ENCODE measurements around the gene NGLY1.

Gene NGLY1

DNA sequence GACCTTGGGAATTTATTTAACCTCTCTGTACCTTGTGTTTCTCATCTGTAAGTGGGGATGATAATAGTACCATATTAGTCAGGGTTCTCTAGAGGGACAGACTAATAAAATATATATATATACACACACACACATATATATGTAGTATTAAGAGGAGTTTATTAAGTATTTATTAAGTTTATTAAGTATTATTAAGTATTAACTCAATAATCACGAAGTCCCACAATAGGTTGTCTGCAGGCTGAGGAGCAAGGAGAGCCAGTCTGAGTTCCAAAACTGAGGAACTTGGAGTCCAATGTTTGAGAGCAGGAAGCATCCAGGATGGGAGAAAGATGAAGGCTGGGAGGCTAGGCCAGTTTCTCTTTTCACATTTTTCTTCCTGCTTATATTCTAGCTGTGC, 21.4 kb upstream of the NGLY1 start:
- Histone ChIP-seq H2AFZ (ENCODE audit: low read length) (no peak overlapping the region), H3K9me2 (replicated peaks; ENCODE audit: insufficient read depth, low read length) (no peaks in the 10 kb centered on the region), H3K27ac (ENCODE audit: low read length) (no peak overlapping the region), H3K4me2 (ENCODE audit: low read depth, low read length) (no peak overlapping the region), H3F3A (ENCODE audit: insufficient read depth, low read length) (no peaks in the 10 kb centered on the region), H3K36me3 (replicated peaks; ENCODE audit: insufficient read depth, low read length) (no peaks in the 10 kb centered on the region), H4K20me1 (ENCODE audit: insufficient read depth, low read length) (no peaks in the 10 kb centered on the region), H3K9ac (ENCODE audit: low read length) (no peak overlapping the region), H3K79me2 (ENCODE audit: low read length) (no peaks in the 10 kb centered on the region), H3K4me1 (ENCODE audit: low read length) (no peaks in the 10 kb centered on the region), H3K4me3 (ENCODE audit: low read length) (no peak overlapping the region), H3K9me3 (replicated peaks; ENCODE audit: insufficient read depth, low read length) (no peaks in the 10 kb centered on the region), H3K27me3 (replicated peaks; ENCODE audit: insufficient read depth, low read length) (no peaks in the 10 kb centered on the region)
- no peak for TF ChIP-seq EZH2 (optimal IDR thresholded peaks at IDR 0.05; ENCODE audit: low read depth, low read length)
- TF ChIP-seq, protein P1, sequence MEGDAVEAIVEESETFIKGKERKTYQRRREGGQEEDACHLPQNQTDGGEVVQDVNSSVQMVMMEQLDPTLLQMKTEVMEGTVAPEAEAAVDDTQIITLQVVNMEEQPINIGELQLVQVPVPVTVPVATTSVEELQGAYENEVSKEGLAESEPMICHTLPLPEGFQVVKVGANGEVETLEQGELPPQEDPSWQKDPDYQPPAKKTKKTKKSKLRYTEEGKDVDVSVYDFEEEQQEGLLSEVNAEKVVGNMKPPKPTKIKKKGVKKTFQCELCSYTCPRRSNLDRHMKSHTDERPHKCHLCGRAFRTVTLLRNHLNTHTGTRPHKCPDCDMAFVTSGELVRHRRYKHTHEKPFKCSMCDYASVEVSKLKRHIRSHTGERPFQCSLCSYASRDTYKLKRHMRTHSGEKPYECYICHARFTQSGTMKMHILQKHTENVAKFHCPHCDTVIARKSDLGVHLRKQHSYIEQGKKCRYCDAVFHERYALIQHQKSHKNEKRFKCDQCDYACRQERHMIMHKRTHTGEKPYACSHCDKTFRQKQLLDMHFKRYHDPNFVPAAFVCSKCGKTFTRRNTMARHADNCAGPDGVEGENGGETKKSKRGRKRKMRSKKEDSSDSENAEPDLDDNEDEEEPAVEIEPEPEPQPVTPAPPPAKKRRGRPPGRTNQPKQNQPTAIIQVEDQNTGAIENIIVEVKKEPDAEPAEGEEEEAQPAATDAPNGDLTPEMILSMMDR (IDR thresholded peaks at IDR 0.05; ENCODE audit: low read length), result no peak
- TF ChIP-seq EZH2phosphoT487 (IDR thresholded peaks at IDR 0.05; ENCODE audit: low read length), result no peak
- DNase-seq, result no peak

DNA sequence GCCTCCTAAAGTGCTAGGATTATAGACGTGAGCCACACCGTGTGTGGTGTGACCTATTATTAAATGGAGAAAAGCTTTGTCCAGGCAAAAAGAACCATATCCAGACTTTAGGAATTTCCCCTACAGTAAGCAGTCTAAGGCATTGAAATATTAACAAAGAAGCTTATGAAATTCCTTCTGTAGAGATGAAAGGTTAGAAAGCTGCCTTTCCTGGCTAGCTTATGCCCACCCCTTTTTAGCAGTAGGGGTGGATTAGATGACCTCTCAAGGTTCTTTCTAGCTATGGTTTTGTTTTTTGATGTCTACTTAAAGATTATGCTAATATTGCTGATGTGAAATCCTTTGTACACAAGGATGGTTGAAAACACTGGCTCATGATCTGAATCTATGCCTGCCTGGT, 20.6 kb upstream of the NGLY1 start:
- no peak overlapping the region for H3K9ac ChIP-seq (ENCODE audit: low read length)
- no peak overlapping the region for H3K4me2 ChIP-seq (ENCODE audit: low read depth, low read length)
- H3K9me3 ChIP-seq (replicated peaks; ENCODE audit: insufficient read depth, low read length), result no peaks in the 10 kb centered on the region
- no peaks in the 10 kb centered on the region for H3K9me2 ChIP-seq (replicated peaks; ENCODE audit: insufficient read depth, low read length)
- H3K4me1 ChIP-seq (ENCODE audit: low read length), result no peaks in the 10 kb centered on the region
- no peak for TF ChIP-seq EZH2 (optimal IDR thresholded peaks at IDR 0.05; ENCODE audit: low read depth, low read length)
- TF ChIP-seq, protein P1 (IDR thresholded peaks at IDR 0.05; ENCODE audit: low read length), result no peak
- TF ChIP-seq EZH2phosphoT487 (IDR thresholded peaks at IDR 0.05; ENCODE audit: low read length), result no peak
- no peaks in the 10 kb centered on the region for H3K79me2 ChIP-seq (ENCODE audit: low read length)
- H2AFZ ChIP-seq (ENCODE audit: low read length), result no peak overlapping the region
- no peaks in the 10 kb centered on the region for H3F3A ChIP-seq (ENCODE audit: insufficient read depth, low read length)
- no peaks in the 10 kb centered on the region for H3K27me3 ChIP-seq (replicated peaks; ENCODE audit: insufficient read depth, low read length)
- no peaks in the 10 kb centered on the region for H4K20me1 ChIP-seq (ENCODE audit: insufficient read depth, low read length)
- H3K36me3 ChIP-seq (replicated peaks; ENCODE audit: insufficient read depth, low read length), result no peaks in the 10 kb centered on the region
- no peak overlapping the region for H3K4me3 ChIP-seq (ENCODE audit: low read length)
- no peak overlapping the region for H3K27ac ChIP-seq (ENCODE audit: low read length)
- no peak for DNase-seq

DNA sequence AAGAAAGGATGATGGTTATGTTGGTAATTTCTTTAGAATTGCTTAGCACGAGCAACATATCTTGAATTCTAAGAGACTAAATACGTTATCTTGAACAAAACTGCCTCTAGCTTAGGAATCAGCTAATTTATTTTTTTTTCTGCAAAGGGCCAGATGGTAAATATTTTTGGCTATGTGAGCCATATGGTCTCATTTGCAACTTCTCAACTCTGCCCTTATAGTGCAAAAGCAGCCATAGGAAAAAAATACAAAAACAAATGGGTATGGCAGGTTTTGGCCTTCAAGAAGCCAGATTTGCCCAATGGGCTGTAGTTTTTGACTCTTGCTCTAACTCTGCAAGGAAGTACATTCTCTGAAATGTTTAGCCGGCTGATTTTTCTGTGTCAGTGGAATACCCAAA, 18.5 kb upstream of the NGLY1 start:
- Histone ChIP-seq H3K9ac (ENCODE audit: low read length) (no peak overlapping the region), H3K4me1 (ENCODE audit: low read length) (no peaks in the 10 kb centered on the region), H3K27me3 (replicated peaks; ENCODE audit: insufficient read depth, low read length) (no peaks in the 10 kb centered on the region), H3F3A (ENCODE audit: insufficient read depth, low read length) (no peaks in the 10 kb centered on the region), H3K79me2 (ENCODE audit: low read length) (no peaks in the 10 kb centered on the region), H4K20me1 (ENCODE audit: insufficient read depth, low read length) (no peaks in the 10 kb centered on the region), H2AFZ (ENCODE audit: low read length) (no peak overlapping the region), H3K9me3 (replicated peaks; ENCODE audit: insufficient read depth, low read length) (no peaks in the 10 kb centered on the region), H3K9me2 (replicated peaks; ENCODE audit: insufficient read depth, low read length) (no peaks in the 10 kb centered on the region), H3K27ac (ENCODE audit: low read length) (no peak overlapping the region), H3K36me3 (replicated peaks; ENCODE audit: insufficient read depth, low read length) (no peaks in the 10 kb centered on the region), H3K4me3 (ENCODE audit: low read length) (no peak overlapping the region), H3K4me2 (ENCODE audit: low read depth, low read length) (no peak overlapping the region)
- no peak for DNase-seq
- TF ChIP-seq EZH2 (optimal IDR thresholded peaks at IDR 0.05; ENCODE audit: low read depth, low read length), result no peak
- TF ChIP-seq, protein P1 (IDR thresholded peaks at IDR 0.05; ENCODE audit: low read length), result no peak
- TF ChIP-seq EZH2phosphoT487 (IDR thresholded peaks at IDR 0.05; ENCODE audit: low read length), result no peak

Data from MM.1S (cell line).